ENCODE measurements around the gene SPATA3.

Gene SPATA3

GRCh38 chr2:230995821-230996220 is at the start of gene SPATA3:
TSS of gene SPATA3 (plus strand) at chr2:230996121. CDS start at chr2:230996234, 113 bp downstream.
- no peak for DNase-seq (ENCODE audit: low read depth in 4 of 4, low spot score in 1 of 4)

GRCh38 chr2:230946429-230947234 is 49.3 kb upstream of the SPATA3 start:
- DNase-seq (ENCODE audit: low read depth in 4 of 4, low spot score in 1 of 4), result no peak

- DNase-seq (ENCODE audit: low read depth in 4 of 4, low spot score in 1 of 4), result no peak
Observed at GRCh38 chr2:230947235-230947576, 48.7 kb upstream of the SPATA3 start.

GRCh38 chr2:230947908-230948365 is 48.0 kb upstream of the SPATA3 start:
- DNase-seq (ENCODE audit: low read depth in 4 of 4, low spot score in 1 of 4), result no peak

GRCh38 chr2:230949966-230950873 is 45.7 kb upstream of the SPATA3 start:
- DNase-seq (ENCODE audit: low read depth in 4 of 4, low spot score in 1 of 4), result no peak

GRCh38 chr2:230950874-230951339 is 45.0 kb upstream of the SPATA3 start:
- no peak for DNase-seq (ENCODE audit: low read depth in 4 of 4, low spot score in 1 of 4)

- DNase-seq (ENCODE audit: low read depth in 4 of 4, low spot score in 1 of 4), result no peak
Observed at GRCh38 chr2:230951396-230951795, 44.5 kb upstream of the SPATA3 start.

- no peak for DNase-seq (ENCODE audit: low read depth in 4 of 4, low spot score in 1 of 4)
Observed at GRCh38 chr2:230952226-230952956, 43.5 kb upstream of the SPATA3 start.

- no peak for DNase-seq (ENCODE audit: low read depth in 4 of 4, low spot score in 1 of 4)
Observed at GRCh38 chr2:230953845-230954244, 42.1 kb upstream of the SPATA3 start.

GRCh38 chr2:230954746-230955145 is 41.2 kb upstream of the SPATA3 start:
- no peak for DNase-seq (ENCODE audit: low read depth in 4 of 4, low spot score in 1 of 4)

- DNase-seq (ENCODE audit: low read depth in 4 of 4, low spot score in 1 of 4), result no peak
Observed at GRCh38 chr2:230955163-230955737, 40.7 kb upstream of the SPATA3 start.

GRCh38 chr2:230956827-230957755 is 38.8 kb upstream of the SPATA3 start:
- DNase-seq (ENCODE audit: low read depth in 4 of 4, low spot score in 1 of 4), result no peak

- DNase-seq (ENCODE audit: low read depth in 4 of 4, low spot score in 1 of 4), result no peak
Observed at GRCh38 chr2:230957756-230958391, 38.0 kb upstream of the SPATA3 start.

- no peak for DNase-seq (ENCODE audit: low read depth in 4 of 4, low spot score in 1 of 4)
Observed at GRCh38 chr2:230958820-230959756, 36.8 kb upstream of the SPATA3 start.

GRCh38 chr2:230960026-230960425 is 35.9 kb upstream of the SPATA3 start:
- no peak for DNase-seq (ENCODE audit: low read depth in 4 of 4, low spot score in 1 of 4)

GRCh38 chr2:230961091-230961491 is 34.8 kb upstream of the SPATA3 start:
- DNase-seq (ENCODE audit: low read depth in 4 of 4, low spot score in 1 of 4), result no peak

GRCh38 chr2:230964136-230964730 is 31.7 kb upstream of the SPATA3 start:
- DNase-seq (ENCODE audit: low read depth in 4 of 4, low spot score in 1 of 4), result no peak

GRCh38 chr2:230967113-230967512 is 28.8 kb upstream of the SPATA3 start:
- DNase-seq (ENCODE audit: low read depth in 4 of 4, low spot score in 1 of 4), result no peak
